ENCODE results near the gene BSG. TPM values are rescaled to one million over a fixed set of nuclear protein-coding genes. Genes with fewer than 3 reads are reported as not detected.

The BSG gene
- total and polyA plus RNA-seq, 7 experiments from 2014 or later = 109 to 349 (median 159) TPM

DNA sequence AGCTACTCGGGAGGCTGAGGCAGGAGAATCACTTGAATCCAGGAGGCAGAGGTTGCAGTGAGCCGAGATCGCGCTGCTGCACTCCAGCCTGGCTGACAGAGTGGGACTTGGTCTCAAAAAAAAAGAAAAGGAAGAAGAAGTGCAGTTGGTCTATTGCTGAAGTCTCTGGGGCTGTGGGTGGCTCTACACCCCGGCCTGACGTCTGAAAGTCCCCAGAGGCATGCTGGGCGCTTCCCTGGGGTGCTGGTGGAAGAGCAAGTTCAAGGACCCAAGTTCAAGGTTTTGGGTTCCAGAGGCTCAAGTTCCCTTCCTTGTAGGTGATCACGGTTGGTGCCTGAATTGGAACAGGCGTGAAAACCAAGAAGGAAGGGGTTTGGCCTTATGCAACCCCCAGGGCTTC, 21.1 kb downstream of the BSG start:
- H3K36me3 ChIP-seq (ENCODE audit: control insufficient read depth in 2 of 3, insufficient read depth in 3 of 3, low read length in 3 of 3) = no peaks in the 10 kb centered on the region
- H3K27ac ChIP-seq (ENCODE audit: low read depth, low read length) = no peak overlapping the region
- H3K9me3 ChIP-seq (ENCODE audit: control insufficient read depth in 2 of 3, low read length in 3 of 3) = no peaks in the 10 kb centered on the region
- peaks cover 8% of the 10 kb centered on the region in 2 donors for H3K4me1 ChIP-seq (ENCODE audit: control insufficient read depth in 2 of 2, insufficient read depth in 2 of 2, low read length in 2 of 2)
- DNase-seq = no peak
- ChIA-PET POLR2A (no interaction called here), CTCF (no interaction called here)
- peak overlapping the region in 1 of 9 donors; percentile 13 for H3K27ac Mint-ChIP-seq
- ATAC-seq = no peak
- no peaks in the 10 kb centered on the region for H3K36me3 Mint-ChIP-seq
- H3K27me3 ChIP-seq (ENCODE audit: control insufficient read depth in 2 of 2, insufficient read depth in 2 of 2, low read length in 2 of 2) = peaks cover 0 to 10% of the 10 kb centered on the region in 2 donors
- no peak overlapping the region for H3K4me3 ChIP-seq (ENCODE audit: low read length)
- no peaks in the 10 kb centered on the region for H3K9me3 Mint-ChIP-seq
- peaks cover 0 to 3% (median 0%) of the 10 kb centered on the region in 7 donors for H3K4me1 Mint-ChIP-seq
- intact Hi-C loops (cut with micrococcal nuclease) = no loop called here
- H3K4me3 Mint-ChIP-seq = peak overlapping the region in 1 of 10 donors; percentile 38
- peaks cover 0 to 28% (median 0%) of the 10 kb centered on the region in 5 donors for H3K27me3 Mint-ChIP-seq

DNA sequence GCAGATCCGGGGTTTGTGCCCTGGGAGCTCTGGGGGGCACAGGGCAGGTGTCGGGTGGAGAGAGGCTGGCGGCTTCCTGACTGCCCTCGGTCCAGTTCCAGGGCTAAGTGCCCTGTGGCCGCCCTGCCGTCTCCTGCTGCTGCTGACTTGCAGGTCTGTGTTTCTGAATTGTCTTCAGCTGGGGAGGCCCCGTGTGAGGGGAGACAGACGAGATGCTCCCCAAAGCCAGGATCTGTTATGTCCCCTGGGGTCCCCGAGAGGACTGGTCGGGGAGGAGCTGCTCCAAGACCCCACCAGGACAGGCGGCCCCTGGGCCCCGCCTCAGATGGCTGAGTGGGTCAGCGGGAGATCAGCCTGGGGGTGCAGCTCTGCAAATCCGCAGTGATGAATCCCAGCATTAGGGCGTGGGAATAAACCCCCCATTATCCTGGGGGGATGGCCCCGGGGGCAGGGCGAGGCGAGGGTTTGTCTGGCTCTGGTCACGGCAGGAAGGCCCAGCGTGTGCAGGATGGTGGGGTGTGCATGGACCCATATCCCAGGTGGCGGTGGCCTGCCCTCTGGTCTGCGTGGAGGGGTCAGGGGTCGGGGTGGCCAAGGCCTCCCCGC, 22.0 kb downstream of the BSG start:
- Histone ChIP-seq H3K36me3 (ENCODE audit: control insufficient read depth in 2 of 3, insufficient read depth in 3 of 3, low read length in 3 of 3) (no peaks in the 10 kb centered on the region), H3K4me3 (ENCODE audit: low read length) (no peak overlapping the region), H3K27ac (ENCODE audit: low read depth, low read length) (no peak overlapping the region), H3K27me3 (ENCODE audit: control insufficient read depth in 2 of 2, insufficient read depth in 2 of 2, low read length in 2 of 2) (peaks cover 0 to 4% of the 10 kb centered on the region in 2 donors), H3K9me3 (ENCODE audit: control insufficient read depth in 2 of 3, low read length in 3 of 3) (no peaks in the 10 kb centered on the region), H3K4me1 (ENCODE audit: control insufficient read depth in 2 of 2, insufficient read depth in 2 of 2, low read length in 2 of 2) (peaks cover 0 to 1% of the 10 kb centered on the region in 2 donors)
- ATAC-seq (no peak), DNase-seq (no peak)
- no peak overlapping the region for H3K27ac Mint-ChIP-seq
- no peaks in the 10 kb centered on the region for H3K36me3 Mint-ChIP-seq
- ChIA-PET POLR2A (no interaction called here), CTCF (no interaction called here)
- peaks cover 0 to 21% (median 0%) of the 10 kb centered on the region in 5 donors for H3K27me3 Mint-ChIP-seq
- H3K4me3 Mint-ChIP-seq = no peak overlapping the region
- H3K9me3 Mint-ChIP-seq = no peaks in the 10 kb centered on the region
- H3K4me1 Mint-ChIP-seq = peaks cover 0 to 3% (median 0%) of the 10 kb centered on the region in 7 donors
- intact Hi-C loops (cut with micrococcal nuclease) = no loop called here

DNA sequence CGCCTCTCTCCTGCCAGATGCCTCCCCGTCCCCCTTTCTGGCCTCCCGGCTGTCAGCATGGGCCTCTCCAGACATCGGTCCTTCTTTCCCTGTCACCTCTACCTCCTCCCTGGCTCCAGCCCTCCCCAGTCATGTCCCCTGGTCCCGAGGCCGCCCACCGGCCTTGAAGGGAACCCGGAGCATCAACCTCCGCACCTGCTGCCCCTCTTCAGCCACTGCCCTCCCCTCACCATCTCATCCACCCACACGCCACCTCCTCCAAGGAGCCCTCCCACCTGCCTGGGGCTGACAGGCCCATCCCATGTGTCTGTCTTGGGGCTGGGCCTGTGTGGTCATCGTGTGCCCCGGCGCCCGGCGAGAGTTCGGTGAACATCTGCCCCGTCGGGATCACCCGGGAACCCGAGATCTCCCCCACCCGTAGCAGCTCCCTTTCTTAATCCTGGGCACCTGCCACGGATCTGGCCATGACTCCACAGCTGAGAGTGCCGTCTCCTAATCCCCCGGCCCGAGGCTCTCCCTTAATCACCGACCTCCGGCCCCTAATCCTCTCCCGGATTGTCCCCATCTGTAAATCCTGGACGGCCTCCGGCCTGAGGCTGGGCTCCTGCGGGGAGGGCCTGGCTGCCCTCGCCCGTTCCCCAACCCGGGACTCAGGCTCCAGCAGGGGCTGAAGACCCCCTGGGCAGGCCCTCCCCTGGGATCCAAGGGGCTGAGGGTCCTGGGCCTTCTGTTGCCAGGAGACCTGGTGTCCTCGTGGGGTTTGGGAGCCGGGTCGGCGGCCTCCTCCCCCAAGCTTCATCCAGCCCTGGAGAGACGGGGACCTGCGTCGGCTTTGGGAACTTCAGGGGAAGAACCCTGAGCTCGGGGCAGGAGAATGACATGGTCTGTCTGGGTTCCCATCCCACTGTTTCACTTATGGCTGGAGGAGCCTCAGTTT, 23.2 kb downstream of the BSG start:
- Histone ChIP-seq H3K9me3 (ENCODE audit: control insufficient read depth in 2 of 3, low read length in 3 of 3) (no peaks in the 10 kb centered on the region), H3K27me3 (ENCODE audit: control insufficient read depth in 2 of 2, insufficient read depth in 2 of 2, low read length in 2 of 2) (peaks cover 0 to 3% of the 10 kb centered on the region in 2 donors), H3K4me3 (ENCODE audit: low read length) (no peak overlapping the region), H3K4me1 (ENCODE audit: control insufficient read depth in 2 of 2, insufficient read depth in 2 of 2, low read length in 2 of 2) (no peaks in the 10 kb centered on the region), H3K36me3 (ENCODE audit: control insufficient read depth in 2 of 3, insufficient read depth in 3 of 3, low read length in 3 of 3) (no peaks in the 10 kb centered on the region), H3K27ac (ENCODE audit: low read depth, low read length) (no peak overlapping the region)
- Mint-ChIP-seq H3K4me3 (no peak overlapping the region), H3K27me3 (peaks cover 0 to 20% (median 0%) of the 10 kb centered on the region in 5 donors), H3K36me3 (no peaks in the 10 kb centered on the region), H3K9me3 (no peaks in the 10 kb centered on the region), H3K27ac (no peak overlapping the region), H3K4me1 (peaks cover 0 to 3% (median 0%) of the 10 kb centered on the region in 7 donors)
- ChIA-PET POLR2A (no interaction called here), CTCF (no interaction called here)
- ATAC-seq (no peak), DNase-seq (no peak)
- intact Hi-C loops (cut with micrococcal nuclease) = no loop called here

DNA sequence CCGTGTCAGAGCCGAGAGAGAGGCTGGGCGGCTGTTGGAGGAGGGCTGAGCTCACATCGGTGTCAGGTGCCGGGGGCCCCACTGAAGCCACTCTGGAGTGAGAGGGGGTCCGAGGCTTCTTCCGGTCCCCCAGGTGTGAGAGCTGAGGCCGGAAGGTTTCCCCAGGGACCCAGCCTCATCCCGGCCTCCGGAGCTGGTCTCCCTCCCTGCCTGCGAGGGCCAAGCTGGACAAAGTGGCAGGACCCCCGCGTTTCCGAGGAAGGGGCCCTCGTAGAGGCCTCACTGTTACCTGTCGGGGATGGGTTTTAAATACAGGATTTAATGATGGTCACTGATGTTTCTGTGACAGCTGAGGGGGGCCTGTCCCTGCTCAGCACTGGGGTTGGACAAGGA, 23.9 kb downstream of the BSG start:
- H3K27ac ChIP-seq (ENCODE audit: low read depth, low read length) = no peak overlapping the region
- no peak overlapping the region for H3K4me3 ChIP-seq (ENCODE audit: low read length)
- ATAC-seq = no peak
- H3K4me1 ChIP-seq (ENCODE audit: control insufficient read depth in 2 of 2, insufficient read depth in 2 of 2, low read length in 2 of 2) = no peaks in the 10 kb centered on the region
- Mint-ChIP-seq H3K27me3 (peaks cover 0 to 17% (median 0%) of the 10 kb centered on the region in 5 donors), H3K36me3 (no peaks in the 10 kb centered on the region), H3K27ac (no peak overlapping the region), H3K9me3 (peaks cover 0 to 2% (median 0%) of the 10 kb centered on the region in 11 donors), H3K4me1 (peaks cover 0 to 3% (median 0%) of the 10 kb centered on the region in 7 donors), H3K4me3 (no peak overlapping the region)
- no peaks in the 10 kb centered on the region for H3K9me3 ChIP-seq (ENCODE audit: control insufficient read depth in 2 of 3, low read length in 3 of 3)
- no peaks in the 10 kb centered on the region for H3K27me3 ChIP-seq (ENCODE audit: control insufficient read depth in 2 of 2, insufficient read depth in 2 of 2, low read length in 2 of 2)
- intact Hi-C loops (cut with micrococcal nuclease) = no loop called here
- POLR2A ChIA-PET = no interaction called here
- DNase-seq = no peak
- H3K36me3 ChIP-seq (ENCODE audit: control insufficient read depth in 2 of 3, insufficient read depth in 3 of 3, low read length in 3 of 3) = no peaks in the 10 kb centered on the region
- CTCF ChIA-PET = no interaction called here

DNA sequence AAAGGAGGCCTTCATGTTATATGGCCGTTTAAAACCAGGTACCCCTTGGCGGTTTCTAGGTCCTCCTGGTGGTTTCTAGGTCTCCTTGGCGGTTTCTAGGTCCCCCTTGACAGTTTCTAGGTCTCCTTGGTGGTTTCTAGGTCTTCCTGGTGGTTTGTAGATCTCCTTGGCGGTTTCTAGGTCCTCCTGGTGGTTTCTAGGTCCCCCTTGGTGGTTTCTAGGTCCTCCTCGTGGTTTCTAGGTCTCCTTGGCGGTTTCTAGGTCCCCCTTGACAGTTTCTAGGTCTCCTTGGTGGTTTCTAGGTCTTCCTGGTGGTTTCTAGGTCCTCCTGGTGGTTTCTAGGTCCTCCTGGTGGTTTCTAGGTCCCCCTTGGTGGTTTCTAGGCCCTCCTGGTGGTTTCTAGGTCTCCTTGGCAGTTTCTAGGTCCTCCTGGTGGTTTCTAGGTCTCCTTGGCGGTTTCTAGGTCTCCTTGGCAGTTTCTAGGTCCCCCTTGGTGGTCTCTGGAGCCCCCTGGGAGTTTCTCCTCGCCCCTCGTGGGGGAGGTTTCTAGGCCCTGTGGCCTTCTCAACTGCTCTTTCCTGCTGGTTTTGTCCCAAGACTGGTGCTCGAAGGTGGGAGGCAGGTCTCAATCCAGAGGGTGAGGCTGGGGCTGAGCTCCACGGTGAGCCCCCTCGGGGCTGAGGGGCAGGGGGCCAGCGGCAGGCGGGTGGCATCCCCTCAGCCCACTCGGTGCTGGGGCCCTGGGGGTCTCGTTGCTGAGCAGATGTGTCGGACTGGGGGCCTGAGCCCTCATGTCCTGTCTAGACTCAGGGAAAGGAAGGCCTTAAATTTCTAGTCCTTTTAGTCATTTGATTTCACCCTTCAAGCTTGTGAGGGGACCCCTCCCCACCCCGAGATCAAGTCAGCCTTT, 25.3 kb downstream of the BSG start:
- intact Hi-C loops (cut with micrococcal nuclease) = no loop called here
- Histone ChIP-seq H3K4me1 (ENCODE audit: control insufficient read depth in 2 of 2, insufficient read depth in 2 of 2, low read length in 2 of 2) (no peaks in the 10 kb centered on the region), H3K27ac (ENCODE audit: low read depth, low read length) (no peak overlapping the region), H3K36me3 (ENCODE audit: control insufficient read depth in 2 of 3, insufficient read depth in 3 of 3, low read length in 3 of 3) (no peaks in the 10 kb centered on the region), H3K9me3 (ENCODE audit: control insufficient read depth in 2 of 3, low read length in 3 of 3) (no peaks in the 10 kb centered on the region), H3K27me3 (ENCODE audit: control insufficient read depth in 2 of 2, insufficient read depth in 2 of 2, low read length in 2 of 2) (no peaks in the 10 kb centered on the region), H3K4me3 (ENCODE audit: low read length) (no peak overlapping the region)
- POLR2A ChIA-PET = no interaction called here
- CTCF ChIA-PET = interaction anchor here (0.7 kb wide), 1 partner anchor 406 kb away, joined by 3 read pairs; no protein-coding TSS in a partner anchor
- ATAC-seq (no peak), DNase-seq (no peak)
- no peak overlapping the region for H3K4me3 Mint-ChIP-seq
- H3K27me3 Mint-ChIP-seq = peaks cover 0 to 11% (median 0%) of the 10 kb centered on the region in 5 donors
- H3K36me3 Mint-ChIP-seq = no peaks in the 10 kb centered on the region
- peak overlapping the region in 1 of 9 donors; percentile 32 for H3K27ac Mint-ChIP-seq
- peaks cover 0 to 3% (median 0%) of the 10 kb centered on the region in 11 donors for H3K9me3 Mint-ChIP-seq
- peaks cover 0 to 7% (median 0%) of the 10 kb centered on the region in 7 donors for H3K4me1 Mint-ChIP-seq

DNA sequence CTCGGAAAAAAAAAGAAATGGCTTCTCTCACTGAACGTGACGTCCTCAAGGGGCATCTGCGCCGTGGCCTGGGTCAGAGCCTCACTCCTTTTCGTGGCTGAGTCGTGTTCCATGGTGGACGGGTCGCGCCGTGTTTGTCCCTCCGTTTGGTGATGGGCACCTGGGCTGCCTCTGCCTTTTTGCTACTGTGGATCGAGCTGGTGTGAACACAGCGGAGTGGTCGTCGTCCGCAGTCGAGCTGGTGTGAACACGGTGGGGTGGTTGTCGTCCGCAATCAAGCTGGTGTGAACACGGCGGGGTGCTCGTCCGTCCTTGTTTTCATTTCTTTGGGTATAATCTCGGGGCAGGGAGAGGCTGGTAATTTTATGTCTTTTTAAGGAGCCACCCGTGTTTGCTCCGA, 28.9 kb downstream of the BSG start:
- no peak overlapping the region for H3K27ac ChIP-seq (ENCODE audit: low read depth, low read length)

More for the DNA sequence above, 28.9 kb downstream of the BSG start:
- ATAC-seq = no peak
- Mint-ChIP-seq H3K36me3 (no peaks in the 10 kb centered on the region), H3K27ac (no peak overlapping the region), H3K27me3 (no peaks in the 10 kb centered on the region), H3K9me3 (peaks cover 0 to 4% (median 0%) of the 10 kb centered on the region in 11 donors), H3K4me1 (peaks cover 0 to 4% (median 0%) of the 10 kb centered on the region in 7 donors), H3K4me3 (no peak overlapping the region)
- intact Hi-C loops (cut with micrococcal nuclease) = no loop called here
- Histone ChIP-seq H3K9me3 (ENCODE audit: control insufficient read depth in 2 of 3, low read length in 3 of 3) (no peaks in the 10 kb centered on the region), H3K4me3 (ENCODE audit: low read length) (no peak overlapping the region), H3K36me3 (ENCODE audit: control insufficient read depth in 2 of 3, insufficient read depth in 3 of 3, low read length in 3 of 3) (no peaks in the 10 kb centered on the region), H3K27me3 (ENCODE audit: control insufficient read depth in 2 of 2, insufficient read depth in 2 of 2, low read length in 2 of 2) (no peaks in the 10 kb centered on the region), H3K4me1 (ENCODE audit: control insufficient read depth in 2 of 2, insufficient read depth in 2 of 2, low read length in 2 of 2) (no peaks in the 10 kb centered on the region)
- DNase-seq = no peak
- ChIA-PET POLR2A (no interaction called here), CTCF (interaction anchor here (0.7 kb wide), 1 partner anchor 152 kb away, joined by 3 read pairs; no protein-coding TSS in a partner anchor)
